ENCODE data around the gene FAM89B. TPM values are rescaled to one million over a fixed set of nuclear protein-coding genes. Genes with fewer than 3 reads are reported as not detected.

Gene FAM89B
- total and polyA plus RNA-seq, 2 of the 8 experiments (the other 6 are each of a cell fraction or from before 2014, with no cell fraction given): 15.8 to 32.4 TPM

DNA sequence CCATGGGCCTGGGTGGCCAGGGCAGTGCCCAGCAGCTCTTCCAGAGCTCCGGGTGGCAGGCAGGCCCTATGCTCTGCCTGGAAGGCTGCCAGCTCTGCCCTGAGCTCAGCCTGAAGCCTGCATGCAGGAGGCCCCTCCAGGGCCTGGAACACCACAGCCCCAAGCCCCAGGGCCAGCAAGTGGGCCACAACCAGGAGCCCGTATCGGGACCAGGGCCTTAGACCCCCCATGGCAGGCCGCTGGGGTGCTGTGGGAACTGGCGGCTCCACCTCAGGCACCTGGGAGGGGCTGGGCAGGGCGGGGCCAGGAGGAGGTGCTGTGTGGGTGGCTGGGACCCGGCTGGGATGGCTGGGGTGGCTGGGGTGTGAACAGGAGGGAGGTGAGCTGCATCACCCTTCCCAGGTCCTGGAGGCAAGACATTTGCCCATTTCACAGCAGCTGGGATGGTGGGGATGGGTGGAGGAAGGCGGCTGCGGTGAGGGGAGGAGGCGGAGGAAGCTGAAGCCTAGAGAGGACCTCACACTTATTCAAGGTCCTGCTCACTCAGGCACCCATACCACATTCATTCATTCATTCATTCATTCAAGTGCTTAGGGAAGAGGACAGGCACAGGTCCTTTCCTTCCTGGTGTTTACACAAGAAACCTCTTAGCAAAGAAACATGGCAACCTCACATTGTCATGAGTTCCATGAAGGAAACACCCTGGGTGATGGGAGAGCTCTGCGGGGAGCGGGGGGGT is 23.4 kb downstream of the FAM89B start, which contains the start of gene KCNK7:
KCNK7 (minus strand) TSS at position 258 of the 739 bp plus-strand sequence; CDS start at position 230, 28 bp downstream.
- Histone ChIP-seq H4K91ac (replicated peaks; ENCODE audit: insufficient read length, low read length) (no peak within 1 kb of the TSS), H3K79me2 (ENCODE audit: control insufficient read depth in 1 of 2, insufficient read depth in 2 of 2, low read length in 2 of 2) (no peaks in the 10 kb centered on the region), H3K23ac (ENCODE audit: insufficient read length) (no peak within 1 kb of the TSS), H3K18ac (ENCODE audit: extremely low read depth, low read length) (no peak within 1 kb of the TSS), H3K4me2 (ENCODE audit: insufficient read depth in 1 of 2, low read depth in 2 of 2, low read length in 2 of 2) (no peak within 1 kb of the TSS), H2BK15ac (ENCODE audit: low read length) (no peak within 1 kb of the TSS; the same call in 1 of the 2 replicates), H3K23me2 (ENCODE audit: low read depth, low read length) (peaks cover 9% of the 10 kb centered on the region; the same call in 1 of the 2 replicates), H2BK12ac (ENCODE audit: low read depth, low read length) (no peak within 1 kb of the TSS), H2BK120ac (replicated peaks; ENCODE audit: low read depth, low read length) (no peak within 1 kb of the TSS), H3K36me3 (ENCODE audit: control insufficient read depth in 2 of 4, insufficient read depth in 4 of 4, low read length in 3 of 4) (peaks cover 0 to 10% (median 2%) of the 10 kb centered on the region in 4 experiments; a peak in 3 of 8 replicates), H3K4me1 (replicated peaks in 1 of 4; ENCODE audit: control insufficient read depth in 3 of 4, insufficient read depth in 4 of 4, low read length in 3 of 4) (peaks cover 3 to 10% (median 8%) of the 10 kb centered on the region in 4 experiments), H3K79me1 (ENCODE audit: low read depth, low read length) (no peaks in the 10 kb centered on the region), H4K20me1 (replicated peaks in 1 of 2; ENCODE audit: control insufficient read depth in 1 of 2, insufficient read depth in 2 of 2, low read length in 2 of 2) (peaks cover 0 to 4% of the 10 kb centered on the region in 2 experiments), H3K4ac (replicated peaks; ENCODE audit: insufficient read length, low read depth, low read length) (no peak within 1 kb of the TSS), H3K4me3 (ENCODE audit: extremely low read depth in 1 of 4, insufficient read depth in 2 of 4, low read depth in 3 of 4, low read length in 4 of 4) (no peak within 1 kb of the TSS), H3K27ac (ENCODE audit: low read depth, low read length) (no peak within 1 kb of the TSS), H2BK5ac (ENCODE audit: low read depth, low read length) (no peak within 1 kb of the TSS), H2BK20ac (ENCODE audit: low read length) (no peak within 1 kb of the TSS), H3K9ac (replicated peaks in 1 of 4; ENCODE audit: extremely low read depth in 1 of 4, low read depth in 3 of 4, low read length in 3 of 4) (no peak within 1 kb of the TSS), H3K27me3 (replicated peaks in 1 of 4; ENCODE audit: control insufficient read depth in 3 of 4, extremely low read depth in 1 of 4, insufficient read depth in 3 of 4, low read length in 3 of 4) (peaks cover 8 to 21% (median 17%) of the 10 kb centered on the region in 4 experiments), H4K5ac (ENCODE audit: insufficient read length, low read depth, low read length) (no peak within 1 kb of the TSS), H3K56ac (replicated peaks; ENCODE audit: insufficient read length, low read depth, low read length) (no peak within 1 kb of the TSS), H3K9me3 (ENCODE audit: insufficient read depth in 2 of 2, low read depth in 1 of 2, low read length in 1 of 2) (no peaks in the 10 kb centered on the region), H4K8ac (ENCODE audit: extremely low read depth, insufficient read depth, low read length) (no peak within 1 kb of the TSS), H2AFZ (ENCODE audit: low read length) (no peak within 1 kb of the TSS), H3K14ac (ENCODE audit: insufficient read length) (no peak within 1 kb of the TSS), H2AK5ac (ENCODE audit: low read depth, low read length) (no peak within 1 kb of the TSS)
- ChIA-PET CTCF (ENCODE audit: partially characterized antibody) (interaction anchor here (0.5 to 12.3 kb wide), 12 partner anchors 9 to 314 kb away, joined by 3 to 227 read pairs (median 4); partner anchors contain the start of genes EHBP1L1, FAM89B and LTBP3), POLR2A (ENCODE audit: partially characterized antibody) (interaction anchor here (1.0 to 6.8 kb wide), 9 partner anchors 10 to 96 kb away, joined by 3 to 41 read pairs (median 4); partner anchors contain the start of genes FAM89B, MAP3K11 and PCNX3)
- TF ChIP-seq HDAC2 (IDR thresholded peaks at IDR 0.05; ENCODE audit: borderline replicate concordance in 1 of 2, low read depth in 2 of 2, low read length in 2 of 2) (no peak), POLR2AphosphoS5 (IDR thresholded peaks at IDR 0.05; ENCODE audit: low read depth, low read length) (no peak), SIN3A (conservative IDR thresholded peaks at IDR 0.05 in 1 of 2, IDR thresholded peaks at IDR 0.05 in 1 of 2; ENCODE audit: low read depth in 1 of 2, low read length in 2 of 2) (no peak), SAP30 (IDR thresholded peaks at IDR 0.05; ENCODE audit: insufficient read depth, insufficient replicate concordance, low read length) (no peak), PHF8 (conservative IDR thresholded peaks at IDR 0.05; ENCODE audit: low read depth, low read length) (no peak), POU5F1 (IDR thresholded peaks at IDR 0.05; ENCODE audit: low read depth, low read length) (no peak)
- FAIRE-seq: no peak
- DNase-seq (ENCODE audit: low read depth in 1 of 2, low spot score in 2 of 2): no peak
- 91% methylated on average over 12 of the region's 12 CpGs; no CpG with 5 or more reads in 1 of the 2 experiments for WGBS, 2 experiments (ENCODE audit: extremely low coverage in 1 of 2, insufficient coverage in 1 of 2, insufficient read length in 1 of 2, insufficient replicate concordance in 2 of 2, low coverage in 1 of 2, low lambda C conversion rate in 2 of 2, missing lambda C conversion rate in 1 of 2)

Data from H1 (cell line).